Measurements from ENCODE around the gene CAPN1. TPM values are rescaled to one million over a fixed set of nuclear protein-coding genes. Genes with fewer than 3 reads are reported as not detected.

Gene CAPN1
- total and polyA plus RNA-seq, 2 experiments from 2014 or later = 131 to 156 TPM

DNA sequence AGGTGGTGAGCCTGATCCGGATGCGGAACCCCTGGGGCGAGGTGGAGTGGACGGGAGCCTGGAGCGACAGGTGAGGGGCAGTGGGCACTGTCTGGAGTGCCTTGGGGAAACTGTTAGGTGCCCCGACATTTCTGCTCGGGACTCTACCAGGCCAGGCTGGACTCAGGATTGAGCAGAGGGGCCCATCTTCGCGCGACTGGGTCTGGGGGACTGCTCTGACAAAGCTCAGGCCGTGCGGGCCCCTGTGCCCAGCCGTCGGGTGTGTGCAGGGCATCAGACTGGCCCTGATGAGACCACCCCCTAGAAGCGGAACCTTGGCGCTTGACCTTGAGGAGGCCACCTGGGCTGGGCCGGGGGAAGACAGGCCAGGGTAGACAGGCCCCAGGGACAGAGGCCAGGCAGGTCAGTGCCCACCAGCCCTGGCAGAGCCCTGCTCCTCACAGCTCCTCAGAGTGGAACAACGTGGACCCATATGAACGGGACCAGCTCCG, 6.3 kb downstream of the CAPN1 start:
- no peaks in the 10 kb centered on the region for H3K9me3 ChIP-seq (ENCODE audit: low read depth)
- DNase-seq (ENCODE audit: low read depth in 1 of 2, low spot score in 1 of 2) = no peak

DNA sequence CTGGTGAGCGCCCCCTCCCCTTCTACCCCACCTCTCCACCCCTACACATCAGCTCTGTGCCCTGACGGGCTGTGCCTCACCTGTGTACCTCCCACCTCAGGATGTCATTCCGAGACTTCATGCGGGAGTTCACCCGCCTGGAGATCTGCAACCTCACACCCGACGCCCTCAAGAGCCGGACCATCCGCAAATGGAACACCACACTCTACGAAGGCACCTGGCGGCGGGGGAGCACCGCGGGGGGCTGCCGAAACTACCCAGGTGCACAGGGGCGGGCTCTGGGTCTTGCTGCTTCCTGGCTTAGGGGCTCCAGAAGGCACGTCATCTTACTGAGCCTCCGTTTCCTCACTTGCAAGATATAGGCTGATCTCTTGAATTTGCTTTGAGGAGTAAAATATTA, 6.8 kb downstream of the CAPN1 start:
- H3K36me3 ChIP-seq = peaks cover 29% of the 10 kb centered on the region
- TF ChIP-seq, protein P1, sequence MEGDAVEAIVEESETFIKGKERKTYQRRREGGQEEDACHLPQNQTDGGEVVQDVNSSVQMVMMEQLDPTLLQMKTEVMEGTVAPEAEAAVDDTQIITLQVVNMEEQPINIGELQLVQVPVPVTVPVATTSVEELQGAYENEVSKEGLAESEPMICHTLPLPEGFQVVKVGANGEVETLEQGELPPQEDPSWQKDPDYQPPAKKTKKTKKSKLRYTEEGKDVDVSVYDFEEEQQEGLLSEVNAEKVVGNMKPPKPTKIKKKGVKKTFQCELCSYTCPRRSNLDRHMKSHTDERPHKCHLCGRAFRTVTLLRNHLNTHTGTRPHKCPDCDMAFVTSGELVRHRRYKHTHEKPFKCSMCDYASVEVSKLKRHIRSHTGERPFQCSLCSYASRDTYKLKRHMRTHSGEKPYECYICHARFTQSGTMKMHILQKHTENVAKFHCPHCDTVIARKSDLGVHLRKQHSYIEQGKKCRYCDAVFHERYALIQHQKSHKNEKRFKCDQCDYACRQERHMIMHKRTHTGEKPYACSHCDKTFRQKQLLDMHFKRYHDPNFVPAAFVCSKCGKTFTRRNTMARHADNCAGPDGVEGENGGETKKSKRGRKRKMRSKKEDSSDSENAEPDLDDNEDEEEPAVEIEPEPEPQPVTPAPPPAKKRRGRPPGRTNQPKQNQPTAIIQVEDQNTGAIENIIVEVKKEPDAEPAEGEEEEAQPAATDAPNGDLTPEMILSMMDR (IDR thresholded peaks at IDR 0.05; ENCODE audit: low read depth, low read length) = no peak

More for the DNA sequence above, 6.3 kb downstream of the CAPN1 start:
- Histone ChIP-seq H3K4me3 (no peak overlapping the region), H3K27ac (no peak overlapping the region), H3K27me3 (no peaks in the 10 kb centered on the region), H3K36me3 (peaks cover 29% of the 10 kb centered on the region), H3K4me1 (ENCODE audit: low read depth) (no peaks in the 10 kb centered on the region)
- TF ChIP-seq, protein P1 (IDR thresholded peaks at IDR 0.05; ENCODE audit: low read depth, low read length) = no peak

DNA sequence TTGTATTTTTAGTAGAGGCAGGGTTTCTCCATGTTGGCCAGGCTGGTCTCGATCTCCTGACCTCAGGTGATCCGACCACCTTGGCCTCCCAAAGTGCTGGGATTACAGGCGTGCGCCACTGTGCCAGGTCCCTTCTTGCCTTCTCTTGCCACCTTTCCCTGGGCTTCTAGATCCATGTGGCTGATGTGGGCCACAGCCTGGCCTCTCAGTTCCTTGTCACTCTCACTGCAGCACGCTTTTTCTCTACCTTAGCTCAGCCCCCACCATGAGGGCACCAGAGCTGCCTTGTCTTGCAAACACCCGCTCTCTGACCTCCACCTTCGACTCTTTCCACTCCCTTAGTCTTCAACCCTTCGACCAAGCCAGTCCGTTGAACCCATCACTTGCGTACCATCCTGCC, 7.5 kb downstream of the CAPN1 start:
- H3K4me1 ChIP-seq (ENCODE audit: low read depth) = no peaks in the 10 kb centered on the region
- no peak for DNase-seq (ENCODE audit: low read depth in 1 of 2, low spot score in 1 of 2)
- no peaks in the 10 kb centered on the region for H3K9me3 ChIP-seq (ENCODE audit: low read depth)
- H3K4me3 ChIP-seq = no peak overlapping the region
- H3K36me3 ChIP-seq = peaks cover 32% of the 10 kb centered on the region
- TF ChIP-seq, protein P1 (IDR thresholded peaks at IDR 0.05; ENCODE audit: low read depth, low read length) = no peak
- no peak overlapping the region for H3K27ac ChIP-seq
- no peaks in the 10 kb centered on the region for H3K27me3 ChIP-seq

More for the DNA sequence above, 6.8 kb downstream of the CAPN1 start:
- H3K9me3 ChIP-seq (ENCODE audit: low read depth) = no peaks in the 10 kb centered on the region
- H3K27me3 ChIP-seq = no peaks in the 10 kb centered on the region
- H3K4me1 ChIP-seq (ENCODE audit: low read depth) = no peaks in the 10 kb centered on the region
- H3K27ac ChIP-seq = no peak overlapping the region
- no peak overlapping the region for H3K4me3 ChIP-seq
- DNase-seq (ENCODE audit: low read depth in 1 of 2, low spot score in 1 of 2) = no peak

DNA sequence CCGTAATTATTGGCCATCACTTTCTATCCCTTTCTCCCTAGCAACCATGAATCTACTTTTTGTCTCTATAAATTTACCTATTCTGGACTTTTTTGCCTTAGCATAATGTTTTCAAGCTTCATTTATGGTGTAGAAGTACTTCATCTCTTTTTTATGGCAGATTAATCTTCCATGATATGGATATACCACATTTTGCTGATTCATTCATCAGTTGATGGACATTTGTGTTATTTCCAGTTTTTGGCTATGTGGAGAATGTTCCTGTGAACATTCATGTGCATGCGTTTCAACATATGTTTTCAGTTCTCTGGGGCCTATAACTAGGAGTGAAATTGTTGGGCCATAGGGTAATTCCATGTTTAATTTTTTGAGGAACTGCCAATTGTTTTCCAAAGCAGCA, 12.8 kb downstream of the CAPN1 start:
- H3K36me3 ChIP-seq = peaks cover 22% of the 10 kb centered on the region
- no peak for DNase-seq (ENCODE audit: low read depth in 1 of 2, low spot score in 1 of 2)

DNA sequence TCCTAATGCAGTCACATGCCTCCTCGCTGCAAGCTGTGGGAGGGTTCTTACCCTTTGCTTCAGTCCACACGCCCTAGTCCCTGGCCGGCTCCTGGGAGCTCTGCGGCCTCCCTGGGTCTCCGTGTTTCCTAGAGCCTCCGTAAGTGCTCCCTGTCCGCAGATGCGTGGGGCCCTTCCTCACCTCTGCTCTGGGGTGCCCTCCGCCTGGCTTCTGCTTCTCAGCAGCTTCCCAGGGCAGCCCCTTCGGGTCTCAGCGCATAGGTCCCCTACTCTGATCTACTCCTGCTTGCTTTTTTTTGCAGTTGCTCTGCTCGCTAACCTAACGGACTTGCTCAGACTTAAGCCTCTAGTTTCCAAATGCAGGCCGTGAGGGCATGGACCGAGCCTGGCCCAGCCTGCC, 22.4 kb downstream of the CAPN1 start:
- DNase-seq (ENCODE audit: low read depth in 1 of 2, low spot score in 1 of 2) = no peak
- H3K9me3 ChIP-seq (ENCODE audit: low read depth) = no peaks in the 10 kb centered on the region
- H3K36me3 ChIP-seq = peaks cover 19% of the 10 kb centered on the region
- H3K4me1 ChIP-seq (ENCODE audit: low read depth) = no peaks in the 10 kb centered on the region
- no peaks in the 10 kb centered on the region for H3K27me3 ChIP-seq
- TF ChIP-seq, protein P1 (IDR thresholded peaks at IDR 0.05; ENCODE audit: low read depth, low read length) = no peak
- no peak overlapping the region for H3K4me3 ChIP-seq
- no peak overlapping the region for H3K27ac ChIP-seq

More for the DNA sequence above, 12.8 kb downstream of the CAPN1 start:
- TF ChIP-seq, protein P1 (IDR thresholded peaks at IDR 0.05; ENCODE audit: low read depth, low read length) = no peak
- H3K27me3 ChIP-seq = no peaks in the 10 kb centered on the region
- no peaks in the 10 kb centered on the region for H3K9me3 ChIP-seq (ENCODE audit: low read depth)
- H3K27ac ChIP-seq = no peak overlapping the region
- H3K4me3 ChIP-seq = no peak overlapping the region
- no peaks in the 10 kb centered on the region for H3K4me1 ChIP-seq (ENCODE audit: low read depth)
